ENCODE results near the gene SH2D3C.

GRCh38 chr9:127777368-127777980, 992 bp downstream of the SH2D3C start:
- TF ChIP-seq CTCF (IDR thresholded peaks at IDR 0.05; ENCODE audit: low read length) (no peak), EZH2 (IDR thresholded peaks at IDR 0.05; ENCODE audit: borderline replicate concordance, low read length) (no peak)

Measured in OCI-LY1 (cell line).